IMR-90 (cell line): ENCODE results near the gene PIAS1. TPM values are rescaled to one million over a fixed set of nuclear protein-coding genes. Genes with fewer than 3 reads are reported as not detected.

ENCODE experiments used
- ATAC-seq: fragments of 200-7000 bp; cut with Tn5 transposase; 2 replicates; pipeline ENCODE4 v1.9.1; 2020; ENCODE audit warnings: low read depth, mild to moderate bottlenecking, moderate library complexity
- BruUV-seq: library from RNA; stranded (reverse); fragments of 400-500 nt; replicated peaks from 2 replicates; lab custom pipeline; 2021; lab: Mats Ljungman, UMichigan
- CTCF ChIA-PET: fragments of 300-600 bp; formaldehyde crosslinking; extraction: SDS; loops from one replicate; lab custom pipeline; 2021; ENCODE audit warnings: antibody characterized with exemption; lab: Yijun Ruan, JAX
- POLR2A ChIA-PET: fragments of 300-600 bp; sonication (Branson Sonifier 250); formaldehyde crosslinking; loops from one replicate; lab custom pipeline; 2022; ENCODE audit warnings: antibody characterized with exemption; ENCODE audit not compliant: unreplicated experiment; lab: Charles Lee
- DNase-seq: peaks from one replicate; pipeline ENCODE4 v3.0.0; 2013
- H2AFZ ChIP-seq: replicated peaks from 2 replicates; pipeline ENCODE3; 2013; ENCODE audit warnings: low read length, mild to moderate bottlenecking; ENCODE audit not compliant: poor library complexity
- H2AK5ac ChIP-seq: 2 replicates; pipeline ENCODE4 v1.6.1; 2013; ENCODE audit warnings: low read depth, low read length, inconsistent platforms
- H2AK9ac ChIP-seq: replicated peaks from 2 replicates; pipeline ENCODE3; 2013; ENCODE audit warnings: mild to moderate bottlenecking, low read depth, low read length, moderate library complexity; ENCODE audit not compliant: poor library complexity
- H2BK120ac ChIP-seq: 2 replicates; pipeline ENCODE4 v1.6.1; 2013; ENCODE audit warnings: low read depth, low read length, inconsistent platforms
- H2BK15ac ChIP-seq: 3 replicates; pipeline ENCODE4 v1.6.1; 2013; ENCODE audit warnings: low read depth, low read length, inconsistent platforms
- H2BK20ac ChIP-seq: 2 replicates; pipeline ENCODE4 v1.6.1; 2013; ENCODE audit warnings: low read depth, mild to moderate bottlenecking, inconsistent platforms, low read length, moderate library complexity
- H2BK5ac ChIP-seq: 2 replicates; pipeline ENCODE4 v1.6.1; 2013; ENCODE audit warnings: mild to moderate bottlenecking, low read depth, low read length, inconsistent platforms; ENCODE audit not compliant: poor library complexity, severe bottlenecking
- H3K14ac ChIP-seq: replicated peaks from 2 replicates; pipeline ENCODE4 v1.6.1; 2013; ENCODE audit warnings: low read depth, low read length, inconsistent platforms
- H3K18ac ChIP-seq: 2 replicates; pipeline ENCODE4 v1.6.1; 2013; ENCODE audit warnings: low read depth, low read length, control low read depth
- H3K23ac ChIP-seq: 2 replicates; pipeline ENCODE4 v1.6.1; 2013; ENCODE audit warnings: low read depth, low read length, inconsistent platforms
- H3K27ac ChIP-seq: 2 replicates; pipeline ENCODE4 v1.5.1; 2013; ENCODE audit warnings: mild to moderate bottlenecking, control low read depth, low read length; ENCODE audit not compliant: insufficient read depth
- H3K27me3 ChIP-seq: 2 replicates; pipeline ENCODE4 v1.6.1; 2013; ENCODE audit warnings: low read length; ENCODE audit not compliant: control insufficient read depth, insufficient read depth
- H3K36me3 ChIP-seq: 2 replicates; pipeline ENCODE4 v1.6.1; 2013; ENCODE audit warnings: low read length, mixed read lengths; ENCODE audit not compliant: control insufficient read depth, insufficient read depth
- H3K4ac ChIP-seq: 2 replicates; pipeline ENCODE4 v1.6.1; 2013; ENCODE audit warnings: low read depth, low read length, inconsistent platforms
- H3K4me1 ChIP-seq: 2 replicates; pipeline ENCODE4 v1.6.1; 2013; ENCODE audit warnings: low read length, mixed read lengths; ENCODE audit not compliant: control insufficient read depth, insufficient read depth
- H3K4me2 ChIP-seq: 2 replicates; pipeline ENCODE4 v1.6.1; 2013; ENCODE audit warnings: low read depth, mild to moderate bottlenecking, control low read depth, low read length, moderate library complexity
- H3K4me3 ChIP-seq: 2 replicates; pipeline ENCODE4 v1.5.1; 2013; ENCODE audit warnings: low read depth, mild to moderate bottlenecking, control low read depth, low read length, moderate library complexity; ENCODE audit not compliant: insufficient read depth
- H3K56ac ChIP-seq: 2 replicates; pipeline ENCODE4 v1.6.1; 2013; ENCODE audit warnings: low read length, inconsistent platforms; ENCODE audit not compliant: insufficient read depth; ENCODE audit errors: extremely low read depth
- H3K79me1 ChIP-seq, 2 experiments: 2 replicates each; pipeline ENCODE4 v1.6.1; 2013; ENCODE audit warnings: low read length in 2 of 2, inconsistent platforms in 1 of 2, low read depth in 1 of 2
- H3K9ac ChIP-seq: 2 replicates; pipeline ENCODE4 v1.6.1; 2013; ENCODE audit warnings: low read depth, low read length, control low read depth
- H3K9me1 ChIP-seq: 2 replicates; pipeline ENCODE4 v1.6.1; 2013; ENCODE audit warnings: low read length, inconsistent platforms; ENCODE audit not compliant: insufficient read depth
- H3K9me3 ChIP-seq: 2 replicates; pipeline ENCODE4 v1.6.1; 2013; ENCODE audit warnings: low read length; ENCODE audit not compliant: control insufficient read depth, insufficient read depth
- H4K20me1 ChIP-seq: 2 replicates; pipeline ENCODE4 v1.6.1; 2013; ENCODE audit warnings: low read length, inconsistent platforms; ENCODE audit not compliant: insufficient read depth
- H4K5ac ChIP-seq: 2 replicates; pipeline ENCODE4 v1.6.1; 2013; ENCODE audit warnings: mild to moderate bottlenecking, low read depth, low read length, control low read depth
- H4K8ac ChIP-seq, 2 experiments: 2 replicates each; pipeline ENCODE4 v1.6.1; 2013; ENCODE audit warnings: low read depth in 2 of 2, low read length in 2 of 2, control low read depth in 1 of 2, inconsistent platforms in 1 of 2
- H4K91ac ChIP-seq: 2 replicates; pipeline ENCODE4 v1.6.1; 2013; ENCODE audit warnings: low read depth, low read length, inconsistent platforms; ENCODE audit not compliant: insufficient read depth
- BHLHE40 ChIP-seq: fragments of 150-350 bp; IDR thresholded peaks from 2 replicates; pipeline ENCODE4 v1.6.1; 2016; ENCODE audit warnings: mild to moderate bottlenecking, low read depth, low read length
- FOS ChIP-seq: fragments of 150-350 bp; IDR thresholded peaks from 2 replicates; pipeline ENCODE4 v1.6.1; 2016; ENCODE audit warnings: low read depth, low read length
- MAZ ChIP-seq: IDR thresholded peaks from 2 replicates; pipeline ENCODE4 v1.6.1; 2012; ENCODE audit warnings: low read depth, mild to moderate bottlenecking, low read length, improper control_type of control experiment, moderate library complexity, borderline replicate concordance
- RAD21 ChIP-seq: IDR thresholded peaks from 2 replicates; pipeline ENCODE4 v1.6.1; 2012; ENCODE audit warnings: low read length, improper control_type of control experiment
- RFX5 ChIP-seq: IDR thresholded peaks from 2 replicates; pipeline ENCODE4 v1.8.0; 2012; ENCODE audit warnings: low read depth, mild to moderate bottlenecking, low read length, moderate library complexity
- SMC3 ChIP-seq: fragments of 150-350 bp; IDR thresholded peaks from 2 replicates; pipeline ENCODE4 v1.6.1; 2016; ENCODE audit warnings: low read depth, mild to moderate bottlenecking, antibody characterized with exemption, low read length, moderate library complexity
- WGBS, 2 experiments: methylation state at CpG; one replicate each; pipeline versions ENCODE4 v1.1.5 to v1.1.7; 2013; ENCODE audit warnings: missing lambda C conversion rate in 2 of 2; ENCODE audit not compliant: insufficient read length in 1 of 2; ENCODE audit errors: extremely low coverage in 2 of 2; 5-methylcytosine and 5-hydroxymethylcytosine counted together
- dilution Hi-C: fragments of 300-500 bp; cut with HindIII; formaldehyde crosslinking; loops from one replicate; pipeline ENCODE4 v1.14.3; 2018; ENCODE audit warnings: low sequenced_read_pairs; ENCODE audit not compliant: unreplicated experiment
- in situ Hi-C: fragments of 300-500 bp; cut with MboI; formaldehyde crosslinking; loops from 3 replicates; pipeline ENCODE4 v1.14.3; 2019; ENCODE audit warnings: low sequenced_read_pairs, inconsistent platforms, mixed read lengths
- intact Hi-C: fragments of 100-400 bp; cut with micrococcal nuclease; formaldehyde crosslinking; loops from 2 replicates; pipeline ENCODE4 v1.10.0; 2022
- polyA plus RNA-seq, 3 experiments: library from polyadenylated mRNA; depleted of rRNA; stranded (reverse); fragments of >200 nt; gene quantifications; 2 replicates each; pipeline ENCODE4 v1.2.3, GENCODE V29; 2012; ENCODE audit warnings: low replicate concordance in 1 of 3
- total RNA-seq: library from RNA; depleted of rRNA; stranded (reverse); fragments of >200 nt; gene quantifications from 2 replicates; pipeline ENCODE4 v1.2.3, GENCODE V29; 2012
- TF ChIP-seq, protein P1 (sequence below): fragments of 150-350 bp; IDR thresholded peaks from 2 replicates; pipeline ENCODE4 v1.6.1; 2017; ENCODE audit warnings: mild to moderate bottlenecking, antibody characterized with exemption, low read length, low read depth

Gene PIAS1
- total and polyA plus RNA-seq, 2 of the 4 experiments (the other 2 are of a cell fraction) = 20.0 to 63.6 TPM

DNA sequence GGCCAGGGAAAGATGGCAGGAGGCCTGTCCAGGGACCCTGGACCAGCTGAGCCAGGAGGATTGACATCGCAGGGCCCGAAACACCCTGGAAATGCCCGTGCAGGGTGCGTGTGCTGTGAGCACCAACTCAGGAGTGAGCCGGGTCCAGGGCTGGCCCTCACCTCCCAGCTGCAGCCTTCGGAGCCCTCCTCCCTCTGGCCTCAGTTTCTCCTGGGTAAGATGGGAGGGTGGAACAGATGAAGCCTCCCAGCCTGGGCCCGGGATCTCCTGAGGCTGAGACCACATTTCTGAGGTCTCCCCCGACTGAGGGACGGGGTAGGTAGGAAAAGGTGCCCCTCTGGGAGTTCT lies 156.3 kb downstream of the PIAS1 start:
- 0 out of 2 replicates have a peak, but pooled peaks cover 2% of the 10 kb centered on the region for H3K36me3 ChIP-seq
- no peak for ATAC-seq

More for the DNA sequence above, 156.3 kb downstream of the PIAS1 start:
- H2AK9ac ChIP-seq = peak overlapping the region; percentile 31
- in situ Hi-C loops = no loop called here
- DNase-seq = no peak
- peak overlapping the region; percentile 31 for H2BK5ac ChIP-seq
- ChIA-PET CTCF (interaction anchor here (0.6 to 1.1 kb wide), 2 partner anchors 16 to 675 kb away, joined by 3 to 4 read pairs; no protein-coding TSS in a partner anchor), POLR2A (no interaction called here)
- H4K91ac ChIP-seq = no peak overlapping the region
- no peaks in the 10 kb centered on the region for H3K9me3 ChIP-seq
- H3K4me1 ChIP-seq = peaks cover 3% of the 10 kb centered on the region; the same call in 1 of the 2 replicates
- H4K20me1 ChIP-seq = peaks cover 15% of the 10 kb centered on the region; the same call in 1 of the 2 replicates
- H2BK20ac ChIP-seq = no peak overlapping the region
- TF ChIP-seq SMC3 (no peak), BHLHE40 (no peak), RFX5 (no peak), RAD21 (no peak), MAZ (no peak), FOS (no peak)
- TF ChIP-seq, protein P1, sequence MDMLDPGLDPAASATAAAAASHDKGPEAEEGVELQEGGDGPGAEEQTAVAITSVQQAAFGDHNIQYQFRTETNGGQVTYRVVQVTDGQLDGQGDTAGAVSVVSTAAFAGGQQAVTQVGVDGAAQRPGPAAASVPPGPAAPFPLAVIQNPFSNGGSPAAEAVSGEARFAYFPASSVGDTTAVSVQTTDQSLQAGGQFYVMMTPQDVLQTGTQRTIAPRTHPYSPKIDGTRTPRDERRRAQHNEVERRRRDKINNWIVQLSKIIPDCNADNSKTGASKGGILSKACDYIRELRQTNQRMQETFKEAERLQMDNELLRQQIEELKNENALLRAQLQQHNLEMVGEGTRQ = no peak
- no peak overlapping the region for H2BK120ac ChIP-seq
- no peak overlapping the region for H3K4me3 ChIP-seq
- H3K9me1 ChIP-seq = no peaks in the 10 kb centered on the region; the same call in 1 of the 2 replicates
- no peak overlapping the region; the same call in 1 of the 2 replicates for H3K18ac ChIP-seq
- peak overlapping the region; percentile 28; the same call in 1 of the 2 replicates for H3K9ac ChIP-seq
- peak overlapping the region; percentile 83; the same call in 1 of the 2 replicates for H4K5ac ChIP-seq
- BruUV-seq = no TSS peak
- no peak overlapping the region for H2AK5ac ChIP-seq
- H3K14ac ChIP-seq = no peak overlapping the region
- H2BK15ac ChIP-seq = no peak overlapping the region
- dilution Hi-C loops = no loop called here
- peak overlapping the region; percentile 84 for H2AFZ ChIP-seq
- peak overlapping the region; percentile 28; the same call in 1 of the 2 replicates for H3K4ac ChIP-seq
- no peaks in the 10 kb centered on the region for H3K27me3 ChIP-seq
- WGBS, 2 experiments = no CpG with 5 or more reads among the region's 9 CpGs
- intact Hi-C loops = loop anchor here (2.0 kb wide), 2 partner anchors 348 to 370 kb away; partner anchors contain the start of gene RNU6-1
- peaks cover 7 to 42% of the 10 kb centered on the region in 2 experiments; a peak in 3 of 4 replicates for H3K79me1 ChIP-seq
- no peak overlapping the region for H3K56ac ChIP-seq
- H3K23ac ChIP-seq = no peak overlapping the region
- peak overlapping the region in 1 of 2 experiments; percentile 6; a peak in 1 of 4 replicates for H4K8ac ChIP-seq
- H3K27ac ChIP-seq = peak overlapping the region; percentile 4; the same call in 1 of the 2 replicates
- peak overlapping the region; percentile 80; the same call in 1 of the 2 replicates for H3K4me2 ChIP-seq
